B cell (primary cell): ENCODE measurements around the gene OLFML2B. TPM values are rescaled to one million over a fixed set of nuclear protein-coding genes. Genes with fewer than 3 reads are reported as not detected.
A peak's percentile ranks its signal among the peaks of the same experiment; 100 is the strongest.
"Not testable (repeated sequence)": the region's sequence is repeated elsewhere in the genome, so short reads cannot be mapped to it uniquely, and the experiment has no call there.

Experiments used
- ATAC-seq: fragments of 200-7000 bp; cut with Tn5 transposase; one replicate; pipeline ENCODE4 v1.10.0; 2021; ENCODE audit warnings: low read depth, mild to moderate bottlenecking, moderate number of reproducible peaks, moderate library complexity
- CTCF ChIA-PET: fragments of 350-600 bp; sonication (Branson Sonifier 250); formaldehyde crosslinking; loops from one replicate; lab custom pipeline; 2021; ENCODE audit warnings: antibody characterized with exemption, inconsistent platforms; lab: Charles Lee
- POLR2A ChIA-PET: fragments of 350-600 bp; sonication (Branson Sonifier 250); formaldehyde crosslinking; loops from one replicate; lab custom pipeline; 2021; ENCODE audit warnings: antibody characterized with exemption; lab: Charles Lee
- DNase-seq: peaks from one replicate; pipeline ENCODE4 v3.0.0; 2013
- H2AFZ ChIP-seq: 2 replicates; pipeline ENCODE4 v1.6.1; 2012; ENCODE audit warnings: mild to moderate bottlenecking, low read depth, low read length; ENCODE audit not compliant: insufficient read depth, poor library complexity, severe bottlenecking
- H3K27ac ChIP-seq, 2 donors: 1 replicate in 1 of 2; 2 replicates in 1 of 2; pipeline ENCODE4 v1.5.1; 2012 to 2013; ENCODE audit warnings: low read length in 2 of 2, mild to moderate bottlenecking in 2 of 2, moderate library complexity in 1 of 2
- H3K27me3 ChIP-seq, 4 experiments: fragments of 200-600 bp in 1 of 4; sonication (generic) in 1 of 4; replicated peaks in 1 of 4; 1 replicate in 2 of 4; 2 replicates in 2 of 4; pipeline versions ENCODE4 v1.6.1 to v1.7.0; 2013 to 2016; ENCODE audit warnings: low read length in 3 of 4, mild to moderate bottlenecking in 2 of 4, mixed read lengths in 1 of 4, moderate library complexity in 1 of 4; ENCODE audit not compliant: insufficient read depth in 4 of 4, control insufficient read depth in 3 of 4; ENCODE audit errors: control extremely low read depth in 1 of 4
- H3K36me3 ChIP-seq, 2 experiments: replicated peaks in 1 of 2; 1 replicate in 1 of 2; 2 replicates in 1 of 2; pipeline versions ENCODE4 v1.6.1 to v1.7.1; 2013; ENCODE audit warnings: low read length in 1 of 2; ENCODE audit not compliant: insufficient read depth in 2 of 2, control insufficient read depth in 1 of 2; ENCODE audit errors: control extremely low read depth in 1 of 2, extremely low read depth in 1 of 2
- H3K4me1 ChIP-seq, 2 donors: fragments of 200-600 bp in 1 of 2; sonication (generic) in 1 of 2; 1 replicate in 1 of 2; 2 replicates in 1 of 2; pipeline versions ENCODE4 v1.5.1 to v1.6.1; 2013 to 2017; ENCODE audit warnings: low read length in 2 of 2; ENCODE audit not compliant: control insufficient read depth in 2 of 2, insufficient read depth in 2 of 2
- H3K4me2 ChIP-seq: replicated peaks from 2 replicates; pipeline ENCODE3; 2012; ENCODE audit warnings: mild to moderate bottlenecking, low read depth, low read length; ENCODE audit not compliant: poor library complexity, severe bottlenecking
- H3K4me3 ChIP-seq, 5 experiments: fragments of 200-600 bp in 1 of 5; sonication (generic) in 1 of 5; 1 replicate in 3 of 5; 2 replicates in 2 of 5; pipeline versions ENCODE4 v1.5.1 to v1.7.0; 2011 to 2016; ENCODE audit warnings: low read length in 4 of 5, mild to moderate bottlenecking in 4 of 5, low read depth in 2 of 5, control low read depth in 1 of 5, moderate library complexity in 1 of 5; ENCODE audit not compliant: insufficient read depth in 1 of 5; ENCODE audit errors: control extremely low read depth in 1 of 5, extremely low read depth in 1 of 5
- H3K79me2 ChIP-seq: fragments of 200-600 bp; sonication (generic); one replicate; pipeline ENCODE4 v1.6.0; 2016; ENCODE audit warnings: low read length; ENCODE audit not compliant: control insufficient read depth, insufficient read depth
- H3K9ac ChIP-seq: fragments of 200-600 bp; sonication (generic); 2 replicates; pipeline ENCODE4 v1.6.1; 2017; ENCODE audit warnings: mild to moderate bottlenecking, low read length, moderate library complexity
- H3K9me3 ChIP-seq, 3 donors: one replicate each; pipeline versions ENCODE4 v1.6.1 to v1.7.1; 2013; ENCODE audit warnings: low read length in 2 of 3; ENCODE audit not compliant: control insufficient read depth in 2 of 3, insufficient read depth in 1 of 3; ENCODE audit errors: control extremely low read depth in 1 of 3
- H4K20me1 ChIP-seq: 2 replicates; pipeline ENCODE4 v1.6.0; 2012; ENCODE audit warnings: mild to moderate bottlenecking, low read length; ENCODE audit not compliant: insufficient read depth, control insufficient read depth, poor library complexity, severe bottlenecking
- H3K27ac Mint-ChIP-seq: one replicate; pipeline ENCODE4 v1.8.0; 2021; ENCODE audit warnings: mixed read lengths
- H3K27me3 Mint-ChIP-seq: one replicate; pipeline ENCODE4 v1.8.0; 2021; ENCODE audit warnings: mixed read lengths
- H3K4me1 Mint-ChIP-seq: one replicate; pipeline ENCODE4 v1.8.0; 2021; ENCODE audit warnings: mixed read lengths
- H3K4me3 Mint-ChIP-seq: one replicate; pipeline ENCODE4 v1.8.0; 2021; ENCODE audit warnings: mixed read lengths
- H3K9me3 Mint-ChIP-seq: one replicate; pipeline ENCODE4 v1.8.0; 2022; ENCODE audit warnings: mixed read lengths; ENCODE audit not compliant: insufficient read depth
- EZH2 ChIP-seq: IDR thresholded peaks from 2 replicates; pipeline ENCODE4 v1.6.1; 2012; ENCODE audit warnings: borderline replicate concordance, low read depth, mild to moderate bottlenecking, moderate library complexity, low read length; ENCODE audit not compliant: insufficient read depth, poor library complexity, severe bottlenecking
- WGBS: methylation state at CpG from one replicate; pipeline ENCODE4 v1.1.5; 2013; ENCODE audit warnings: missing lambda C conversion rate; ENCODE audit not compliant: insufficient coverage; 5-methylcytosine and 5-hydroxymethylcytosine counted together
- intact Hi-C: fragments of 100-400 bp; cut with micrococcal nuclease; formaldehyde crosslinking; loops from one replicate; pipeline ENCODE4 v1.10.0; 2022
- polyA plus RNA-seq: library from polyadenylated mRNA; depleted of rRNA; stranded (reverse); fragments of >200 nt; gene quantifications from 2 replicates; pipeline ENCODE4 v1.2.3, GENCODE V29; 2012
- total RNA-seq, 2 donors: library from RNA; stranded (reverse); fragments of 120-200 nt in 1 of 2; gene quantifications; 1 replicate in 1 of 2; 2 replicates in 1 of 2; pipeline versions ENCODE4 v1.2.3 to v1.2.4, GENCODE V29; 2013 to 2022
- TF ChIP-seq, protein P1 (sequence below): fragments of 200-600 bp; IDR thresholded peaks from one replicate; pipeline ENCODE4 v1.8.0; 2022; ENCODE audit warnings: antibody characterized with exemption, mild to moderate bottlenecking

The OLFML2B gene
- total and polyA plus RNA-seq, 2 donors (not counting 1 experiment from before 2014, with no cell fraction given) = not detected

GRCh38 chr1:162068301-162068700, 44.6 kb upstream of the OLFML2B start:
- CTCF ChIA-PET = no interaction called here
- peaks cover 0 to 47% (median 44%) of the 10 kb centered on the region in 4 experiments for H3K27me3 ChIP-seq
- H3K27ac Mint-ChIP-seq = no peak overlapping the region
- intact Hi-C loops = no loop called here
- WGBS = 80% methylated on average over 1 of the region's 4 CpGs
- POLR2A ChIA-PET = no interaction called here
- no peak overlapping the region for H3K4me2 ChIP-seq
- H3K9me3 Mint-ChIP-seq = no peaks in the 10 kb centered on the region
- TF ChIP-seq, protein P1, sequence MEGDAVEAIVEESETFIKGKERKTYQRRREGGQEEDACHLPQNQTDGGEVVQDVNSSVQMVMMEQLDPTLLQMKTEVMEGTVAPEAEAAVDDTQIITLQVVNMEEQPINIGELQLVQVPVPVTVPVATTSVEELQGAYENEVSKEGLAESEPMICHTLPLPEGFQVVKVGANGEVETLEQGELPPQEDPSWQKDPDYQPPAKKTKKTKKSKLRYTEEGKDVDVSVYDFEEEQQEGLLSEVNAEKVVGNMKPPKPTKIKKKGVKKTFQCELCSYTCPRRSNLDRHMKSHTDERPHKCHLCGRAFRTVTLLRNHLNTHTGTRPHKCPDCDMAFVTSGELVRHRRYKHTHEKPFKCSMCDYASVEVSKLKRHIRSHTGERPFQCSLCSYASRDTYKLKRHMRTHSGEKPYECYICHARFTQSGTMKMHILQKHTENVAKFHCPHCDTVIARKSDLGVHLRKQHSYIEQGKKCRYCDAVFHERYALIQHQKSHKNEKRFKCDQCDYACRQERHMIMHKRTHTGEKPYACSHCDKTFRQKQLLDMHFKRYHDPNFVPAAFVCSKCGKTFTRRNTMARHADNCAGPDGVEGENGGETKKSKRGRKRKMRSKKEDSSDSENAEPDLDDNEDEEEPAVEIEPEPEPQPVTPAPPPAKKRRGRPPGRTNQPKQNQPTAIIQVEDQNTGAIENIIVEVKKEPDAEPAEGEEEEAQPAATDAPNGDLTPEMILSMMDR = no peak
- no peak for TF ChIP-seq EZH2
- H3K27me3 Mint-ChIP-seq = peaks cover 58% of the 10 kb centered on the region
- DNase-seq (no peak), ATAC-seq (no peak)
- H3K4me3 Mint-ChIP-seq = peak overlapping the region; percentile 48
- H3K27ac ChIP-seq = no peak overlapping the region
- no peaks in the 10 kb centered on the region for H3K9me3 ChIP-seq
- H3K4me1 Mint-ChIP-seq = peaks cover 11% of the 10 kb centered on the region
- H4K20me1 ChIP-seq = no peaks in the 10 kb centered on the region
- H3K4me1 ChIP-seq = peaks cover 13% of the 10 kb centered on the region in 2 donors
- H3K4me3 ChIP-seq = no peak overlapping the region
- no peak overlapping the region for H2AFZ ChIP-seq
- H3K36me3 ChIP-seq = no peaks in the 10 kb centered on the region
- H3K9ac ChIP-seq = no peak overlapping the region
- H3K79me2 ChIP-seq = no peaks in the 10 kb centered on the region

DNA sequence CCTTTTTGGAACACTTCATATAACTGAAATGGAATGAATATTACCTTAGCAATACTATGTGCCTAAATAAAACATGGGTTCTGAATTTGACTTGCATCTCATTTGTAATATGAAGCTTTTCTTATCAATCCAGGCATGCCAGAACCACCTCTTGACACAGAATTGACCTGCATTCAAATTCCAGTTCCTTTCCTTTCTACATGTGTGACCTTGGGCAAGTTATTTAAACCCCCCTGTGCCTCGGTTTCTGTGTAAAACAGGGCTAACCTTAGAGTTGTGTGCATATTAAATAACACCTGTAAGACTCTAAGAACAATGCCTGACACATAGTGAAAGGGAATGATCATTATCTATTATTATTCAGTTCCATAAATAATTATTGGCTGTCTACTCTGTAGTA, 43.8 kb upstream of the OLFML2B start:
- POLR2A ChIA-PET = interaction anchor here (0.6 kb wide), 1 partner anchor 542 kb away, joined by 5 read pairs; no protein-coding TSS in a partner anchor
- Histone ChIP-seq H3K4me2 (no peak overlapping the region), H3K9ac (no peak overlapping the region), H3K4me1 (peaks cover 13% of the 10 kb centered on the region in 2 donors), H3K79me2 (no peaks in the 10 kb centered on the region), H3K9me3 (no peaks in the 10 kb centered on the region), H4K20me1 (no peaks in the 10 kb centered on the region), H2AFZ (no peak overlapping the region), H3K36me3 (no peaks in the 10 kb centered on the region), H3K27me3 (peaks cover 0 to 46% (median 40%) of the 10 kb centered on the region in 4 experiments), H3K27ac (no peak overlapping the region), H3K4me3 (no peak overlapping the region)
- ATAC-seq (no peak), DNase-seq (no peak)
- no peak for TF ChIP-seq EZH2
- TF ChIP-seq, protein P1 = no peak
- no CpG with 5 or more reads among the region's 1 CpG for whole genome bisulfite sequencing
- Mint-ChIP-seq H3K4me1 (peaks cover 11% of the 10 kb centered on the region), H3K9me3 (no peaks in the 10 kb centered on the region), H3K27ac (no peak overlapping the region), H3K27me3 (peaks cover 60% of the 10 kb centered on the region), H3K4me3 (no peak overlapping the region)
- intact Hi-C loops = no loop called here
- CTCF ChIA-PET = no interaction called here

GRCh38 chr1:162066836-162067235, 43.2 kb upstream of the OLFML2B start:
- POLR2A ChIA-PET = interaction anchor here (0.6 kb wide), 1 partner anchor 542 kb away, joined by 5 read pairs; no protein-coding TSS in a partner anchor
- H2AFZ ChIP-seq, ATAC-seq, H3K27ac ChIP-seq, intact Hi-C loops, H3K9me3 Mint-ChIP-seq, H3K4me2 ChIP-seq, H3K9ac ChIP-seq, H3K4me3 Mint-ChIP-seq, H4K20me1 ChIP-seq, CTCF ChIA-PET, H3K9me3 ChIP-seq, H3K4me3 ChIP-seq, DNase-seq, H3K27ac Mint-ChIP-seq, H3K36me3 ChIP-seq, H3K79me2 ChIP-seq: not testable (repeated sequence)
- Mint-ChIP-seq H3K27me3 (peaks cover 57% of the 10 kb centered on the region), H3K4me1 (peaks cover 11% of the 10 kb centered on the region)
- Histone ChIP-seq H3K4me1 (peaks cover 13% of the 10 kb centered on the region in 2 donors), H3K27me3 (peaks cover 0 to 42% (median 35%) of the 10 kb centered on the region in 4 experiments)
- no CpG with 5 or more reads among the region's 4 CpGs for WGBS
